GM12878 (cell line): ENCODE results near the gene RPS19BP1.
A peak's percentile ranks its signal among the peaks of the same experiment; 100 is the strongest.

Source experiments
- CTCF ChIP-seq, 3 experiments: IDR thresholded peaks in 2 of 3; conservative IDR thresholded peaks in 1 of 3; 2 replicates each; pipeline ENCODE4 v1.5.1; 2011; ENCODE audit warnings: low read depth in 3 of 3, low read length in 3 of 3, mild to moderate bottlenecking in 3 of 3, control low read depth in 2 of 3, moderate library complexity in 2 of 3, inconsistent platforms in 1 of 3, mixed read lengths in 1 of 3; ENCODE audit not compliant: control insufficient read depth in 2 of 3, insufficient read depth in 1 of 3; ENCODE audit errors: extremely low read depth in 1 of 3
- ESRRA ChIP-seq: IDR thresholded peaks from 2 replicates; pipeline ENCODE4 v1.6.1; 2012; ENCODE audit warnings: mild to moderate bottlenecking, low read length, improper control_type of control experiment
- EZH2 ChIP-seq: IDR thresholded peaks from 2 replicates; pipeline ENCODE4 v1.6.1; 2012; ENCODE audit warnings: low read depth, mild to moderate bottlenecking, control low read depth, inconsistent platforms, low read length, borderline replicate concordance; ENCODE audit not compliant: control insufficient read depth
- HDAC6 ChIP-seq: fragments of 200-600 bp; sonication (generic); IDR thresholded peaks from one replicate; pipeline ENCODE4 v1.8.0; 2017; ENCODE audit warnings: antibody characterized with exemption; ENCODE audit not compliant: unreplicated experiment
- POLR2A ChIP-seq: IDR thresholded peaks from 2 replicates; pipeline ENCODE4 v1.6.1; 2011; ENCODE audit warnings: low read depth, mild to moderate bottlenecking, low read length
- RELB ChIP-seq: fragments of 450-650 bp; IDR thresholded peaks from 2 replicates; pipeline ENCODE4 v1.6.1; 2017; ENCODE audit warnings: low read depth, mild to moderate bottlenecking, moderate library complexity
- RFX5 ChIP-seq: IDR thresholded peaks from 2 replicates; pipeline ENCODE4 v1.6.1; 2011; ENCODE audit warnings: low read depth, low read length, improper control_type of control experiment
- SRF ChIP-seq, 2 experiments: IDR thresholded peaks; 2 replicates each; pipeline ENCODE4 v1.6.1; 2011; ENCODE audit warnings: low read depth in 2 of 2, low read length in 2 of 2, mild to moderate bottlenecking in 1 of 2, moderate library complexity in 1 of 2
- TF ChIP-seq, protein P1 (sequence below): IDR thresholded peaks from 2 replicates; pipeline ENCODE4 v1.6.1; 2012; ENCODE audit warnings: mild to moderate bottlenecking, low read depth, low read length
- TF ChIP-seq, protein P2 (sequence below): IDR thresholded peaks from 2 replicates; pipeline ENCODE4 v1.6.1; 2011; ENCODE audit warnings: borderline replicate concordance, low read depth, mild to moderate bottlenecking, moderate library complexity, low read length; ENCODE audit not compliant: insufficient read depth, poor library complexity, severe bottlenecking

DNA sequence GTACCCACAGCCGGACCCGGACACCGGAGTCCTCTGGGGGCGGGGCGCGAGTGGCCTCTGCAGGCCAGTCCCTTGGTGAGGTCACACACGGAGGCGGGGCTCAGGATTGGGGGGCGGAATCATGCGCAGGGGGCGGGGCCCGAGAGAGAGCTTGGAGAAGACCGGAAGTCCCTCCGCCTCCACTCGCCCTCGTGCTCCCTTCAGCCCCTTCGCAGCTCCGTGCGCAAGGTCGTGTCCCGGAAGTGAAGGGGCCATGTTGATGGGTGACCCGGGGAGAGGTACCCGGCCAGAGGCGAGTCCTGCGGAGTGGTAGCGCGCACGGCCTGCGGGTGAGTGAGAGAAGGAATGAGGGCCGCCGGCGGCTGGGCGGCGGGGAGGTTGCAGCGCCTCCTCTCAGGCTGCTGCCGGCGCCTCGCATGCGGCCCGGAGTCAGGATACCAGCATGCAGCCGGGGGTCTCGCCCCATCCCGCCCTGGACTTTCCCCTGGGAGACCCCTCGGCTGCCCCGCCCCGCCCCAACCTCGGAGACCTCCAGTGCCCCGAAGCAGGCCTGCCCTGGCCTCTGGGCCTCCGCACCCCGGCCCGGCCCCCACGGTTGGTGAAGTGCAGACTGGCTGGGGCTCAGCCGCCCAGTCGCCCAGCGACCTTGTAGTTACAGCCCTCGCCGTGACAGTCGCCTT lies 30.3 kb downstream of the RPS19BP1 start, which contains the start of gene MIEF1:
- TF ChIP-seq, protein P1, sequence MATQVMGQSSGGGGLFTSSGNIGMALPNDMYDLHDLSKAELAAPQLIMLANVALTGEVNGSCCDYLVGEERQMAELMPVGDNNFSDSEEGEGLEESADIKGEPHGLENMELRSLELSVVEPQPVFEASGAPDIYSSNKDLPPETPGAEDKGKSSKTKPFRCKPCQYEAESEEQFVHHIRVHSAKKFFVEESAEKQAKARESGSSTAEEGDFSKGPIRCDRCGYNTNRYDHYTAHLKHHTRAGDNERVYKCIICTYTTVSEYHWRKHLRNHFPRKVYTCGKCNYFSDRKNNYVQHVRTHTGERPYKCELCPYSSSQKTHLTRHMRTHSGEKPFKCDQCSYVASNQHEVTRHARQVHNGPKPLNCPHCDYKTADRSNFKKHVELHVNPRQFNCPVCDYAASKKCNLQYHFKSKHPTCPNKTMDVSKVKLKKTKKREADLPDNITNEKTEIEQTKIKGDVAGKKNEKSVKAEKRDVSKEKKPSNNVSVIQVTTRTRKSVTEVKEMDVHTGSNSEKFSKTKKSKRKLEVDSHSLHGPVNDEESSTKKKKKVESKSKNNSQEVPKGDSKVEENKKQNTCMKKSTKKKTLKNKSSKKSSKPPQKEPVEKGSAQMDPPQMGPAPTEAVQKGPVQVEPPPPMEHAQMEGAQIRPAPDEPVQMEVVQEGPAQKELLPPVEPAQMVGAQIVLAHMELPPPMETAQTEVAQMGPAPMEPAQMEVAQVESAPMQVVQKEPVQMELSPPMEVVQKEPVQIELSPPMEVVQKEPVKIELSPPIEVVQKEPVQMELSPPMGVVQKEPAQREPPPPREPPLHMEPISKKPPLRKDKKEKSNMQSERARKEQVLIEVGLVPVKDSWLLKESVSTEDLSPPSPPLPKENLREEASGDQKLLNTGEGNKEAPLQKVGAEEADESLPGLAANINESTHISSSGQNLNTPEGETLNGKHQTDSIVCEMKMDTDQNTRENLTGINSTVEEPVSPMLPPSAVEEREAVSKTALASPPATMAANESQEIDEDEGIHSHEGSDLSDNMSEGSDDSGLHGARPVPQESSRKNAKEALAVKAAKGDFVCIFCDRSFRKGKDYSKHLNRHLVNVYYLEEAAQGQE, result no peak
- TF ChIP-seq POLR2A, result peak; percentile 94
- TF ChIP-seq ESRRA, result peak; percentile 94
- no peak for TF ChIP-seq CTCF (IDR thresholded peaks at IDR 0.05 in 2 of 3, conservative IDR thresholded peaks at IDR 0.05 in 1 of 3; ENCODE audit: control insufficient read depth in 2 of 3, extremely low read depth in 1 of 3, insufficient read depth in 1 of 3, low read depth in 3 of 3, low read length in 3 of 3)
- 0 out of 4 replicates have a peak, but pooled peaks of 1 of the 2 experiments have one; percentile 39 for TF ChIP-seq SRF (IDR thresholded peaks at IDR 0.05; ENCODE audit: low read depth in 2 of 2, low read length in 2 of 2)
- no peak for TF ChIP-seq HDAC6
- TF ChIP-seq RELB, result 0 out of 2 replicates have a peak, but pooled peaks have one; percentile 41
- no peak for TF ChIP-seq RFX5
- no peak for TF ChIP-seq EZH2
- TF ChIP-seq, protein P2, sequence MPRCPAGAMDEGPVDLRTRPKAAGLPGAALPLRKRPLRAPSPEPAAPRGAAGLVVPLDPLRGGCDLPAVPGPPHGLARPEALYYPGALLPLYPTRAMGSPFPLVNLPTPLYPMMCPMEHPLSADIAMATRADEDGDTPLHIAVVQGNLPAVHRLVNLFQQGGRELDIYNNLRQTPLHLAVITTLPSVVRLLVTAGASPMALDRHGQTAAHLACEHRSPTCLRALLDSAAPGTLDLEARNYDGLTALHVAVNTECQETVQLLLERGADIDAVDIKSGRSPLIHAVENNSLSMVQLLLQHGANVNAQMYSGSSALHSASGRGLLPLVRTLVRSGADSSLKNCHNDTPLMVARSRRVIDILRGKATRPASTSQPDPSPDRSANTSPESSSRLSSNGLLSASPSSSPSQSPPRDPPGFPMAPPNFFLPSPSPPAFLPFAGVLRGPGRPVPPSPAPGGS, result no peak
